Stimulated activated CD8-positive, alpha-beta memory T cell treated with anti-CD3 and anti-CD28 coated beads, Interleukin-12 subunit alpha, Interleukin-12 subunit beta, amount 100 ng/mL, for 24 hours (primary cell): ENCODE results near the gene FXYD1.
"Not testable (repeated sequence)": the region's sequence is repeated elsewhere in the genome, so short reads cannot be mapped to it uniquely, and the experiment has no call there.

Source experiments
- DNase-seq: peaks from one replicate; pipeline ENCODE4 v3.0.0-alpha.2; 2020; ENCODE audit errors: extremely low read depth

Gene FXYD1

GRCh38 chr19:35138305-35138892, at the start of gene FXYD1:
FXYD1 (plus strand) TSS chr19:35138824; CDS start chr19:35140080, 1,256 bp downstream.
- DNase-seq = no peak

DNA sequence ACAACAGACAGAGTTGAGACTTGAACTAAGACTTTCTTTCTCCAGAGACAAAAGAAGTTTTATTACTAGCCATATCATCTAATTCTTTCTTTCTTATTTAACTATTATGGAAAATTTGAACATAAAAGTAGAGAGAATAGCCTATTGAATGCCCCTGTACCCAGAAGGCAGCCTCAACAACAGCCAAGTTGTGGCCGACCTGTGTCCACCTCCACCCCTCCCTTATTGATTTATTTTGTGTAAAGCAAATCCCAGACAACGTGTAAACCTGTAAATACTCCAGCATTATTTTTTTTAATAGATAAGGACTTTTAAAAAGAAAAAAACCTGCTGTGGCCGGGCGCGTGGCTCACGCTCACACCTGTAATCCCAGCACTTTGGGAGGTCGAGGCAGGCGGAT, 49.1 kb upstream of the FXYD1 start:
- DNase-seq = no peak

DNA sequence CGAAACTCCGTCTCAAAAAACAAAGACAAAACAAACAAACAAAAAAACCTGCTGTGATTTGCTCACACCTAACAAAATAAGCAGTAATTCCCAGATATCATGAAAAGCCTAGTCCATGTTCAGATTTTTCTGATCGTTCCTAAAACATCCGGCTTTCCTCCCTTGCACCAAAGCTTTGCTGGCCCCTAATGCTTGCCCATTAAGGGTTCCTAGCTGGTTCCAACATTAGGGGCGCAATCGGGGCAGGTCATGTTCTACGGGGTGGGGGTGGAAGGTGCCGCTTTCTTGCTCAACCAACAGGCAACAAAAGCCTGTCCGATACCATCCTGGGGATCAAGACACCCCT, 48.5 kb upstream of the FXYD1 start:
- DNase-seq = no peak

GRCh38 chr19:35090506-35091214, 48.0 kb upstream of the FXYD1 start:
- DNase-seq = no peak

DNA sequence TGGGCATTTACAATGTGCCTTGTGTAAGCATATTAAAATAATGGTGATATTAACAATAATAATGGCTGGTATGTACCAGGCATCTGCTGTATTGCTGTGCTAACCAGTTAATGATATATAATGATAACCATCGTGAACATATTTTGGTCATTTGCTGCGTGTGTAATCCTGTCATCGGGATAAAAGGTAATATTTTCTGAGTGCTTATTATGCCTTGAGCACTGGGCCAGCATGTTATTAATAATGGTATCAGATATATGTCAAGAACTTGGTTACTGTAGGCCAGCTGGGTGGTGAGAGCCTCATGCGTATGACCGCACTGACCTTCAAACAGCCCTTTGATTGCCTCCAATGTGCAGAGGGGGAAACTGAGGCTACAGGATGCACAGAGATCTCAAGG, 45.2 kb upstream of the FXYD1 start:
- DNase-seq = no peak

- no peak for DNase-seq
These were observed 44.5 kb upstream of the FXYD1 start for GRCh38 chr19:35093941-35094647.

- no peak for DNase-seq
These were observed 44.0 kb upstream of the FXYD1 start for GRCh38 chr19:35094656-35095055.

- DNase-seq = no peak
These were observed 42.8 kb upstream of the FXYD1 start for GRCh38 chr19:35095667-35096368.

- no peak for DNase-seq
These were observed 40.1 kb upstream of the FXYD1 start for GRCh38 chr19:35098413-35099049.

DNA sequence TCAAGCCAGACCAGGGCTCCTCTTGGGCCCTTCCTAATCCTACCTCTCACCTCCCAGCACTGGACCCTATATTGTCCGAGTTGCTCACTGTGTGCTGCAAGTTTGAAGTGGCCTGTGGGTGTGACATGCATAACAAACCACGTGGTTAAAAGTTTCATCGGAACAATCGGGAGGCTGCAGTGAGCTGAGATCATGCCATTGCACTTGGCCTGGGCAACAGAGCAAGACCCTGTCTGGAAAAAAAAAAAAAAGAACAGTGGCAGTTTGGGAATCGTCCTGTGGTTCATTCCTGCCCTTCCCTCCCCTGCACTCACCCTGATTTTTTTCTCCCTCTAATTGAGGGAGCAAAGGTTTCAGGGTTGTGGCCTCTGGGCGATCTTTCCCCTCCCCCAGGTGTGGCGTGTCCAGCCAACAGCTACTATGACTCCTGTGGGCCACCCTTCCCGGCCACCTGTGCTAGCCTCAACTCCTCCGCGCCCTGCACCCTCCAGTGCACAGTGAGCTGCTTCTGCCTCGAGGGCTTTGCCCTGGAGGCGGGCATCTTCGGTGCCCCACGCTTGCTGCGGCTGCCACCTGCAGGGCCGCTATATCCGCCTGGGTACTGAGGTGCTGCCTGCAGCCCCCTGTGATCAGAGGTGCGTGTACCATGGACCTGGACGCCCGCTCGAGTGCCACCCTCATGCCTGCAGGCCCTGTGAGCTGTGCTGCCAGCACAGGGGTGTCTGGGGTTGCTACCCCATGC, 39.3 kb upstream of the FXYD1 start:
- DNase-seq = no peak

DNA sequence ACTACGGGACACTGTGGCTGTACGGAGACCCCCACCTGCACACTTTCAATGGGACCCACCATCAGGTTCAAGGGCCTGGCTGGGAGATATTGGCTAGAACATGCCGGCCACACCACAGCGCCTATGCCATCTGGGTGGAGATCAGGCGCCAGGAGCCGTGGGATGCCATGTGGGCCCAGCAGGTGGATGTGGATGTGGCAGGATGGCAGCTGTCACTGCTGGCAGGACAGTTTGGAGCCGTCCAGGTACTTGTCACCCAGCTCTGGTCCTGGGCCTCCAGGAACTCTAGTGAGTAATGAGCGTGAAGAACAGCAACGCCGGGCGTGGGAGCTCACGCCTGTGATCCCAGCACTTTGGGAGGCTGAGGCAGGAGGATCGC, 38.7 kb upstream of the FXYD1 start:
- no peak for DNase-seq

- no peak for DNase-seq
These were observed 37.8 kb upstream of the FXYD1 start for GRCh38 chr19:35100588-35101533.

GRCh38 chr19:35101949-35102348, 36.7 kb upstream of the FXYD1 start:
- DNase-seq = not testable (repeated sequence)

DNA sequence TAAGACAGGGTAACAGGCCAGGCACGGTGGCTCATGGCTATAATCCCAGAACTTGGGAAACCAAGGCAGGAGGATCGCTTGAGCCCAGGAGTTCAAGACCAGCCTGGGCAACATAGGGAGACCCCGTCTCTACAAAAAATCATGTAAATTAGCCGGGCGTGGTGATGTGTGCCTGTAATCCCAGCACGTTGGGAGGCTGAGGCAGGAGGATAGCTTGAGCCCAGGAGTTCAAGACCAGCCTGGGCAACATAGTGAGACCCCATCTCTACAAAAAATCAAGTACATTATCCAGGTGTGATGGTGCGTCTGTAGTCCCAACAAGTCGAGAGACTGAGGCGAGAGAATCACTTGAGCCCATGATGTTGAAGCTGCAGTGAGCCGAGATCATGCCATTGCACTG, 35.0 kb upstream of the FXYD1 start:
- DNase-seq = not testable (repeated sequence)

- DNase-seq = no peak
These were observed 34.3 kb upstream of the FXYD1 start for GRCh38 chr19:35104361-35104760.

GRCh38 chr19:35105047-35105410, 33.6 kb upstream of the FXYD1 start:
- no peak for DNase-seq

- no peak for DNase-seq
These were observed 33.0 kb upstream of the FXYD1 start for GRCh38 chr19:35105411-35106290.

GRCh38 chr19:35106291-35106583, 32.4 kb upstream of the FXYD1 start:
- DNase-seq = no peak

- DNase-seq = no peak
These were observed 31.6 kb upstream of the FXYD1 start for GRCh38 chr19:35106898-35107541.
